Measurements from ENCODE around the gene DDX52. TPM values are rescaled to one million over a fixed set of nuclear protein-coding genes. Genes with fewer than 3 reads are reported as not detected.
A peak's percentile ranks its signal among the peaks of the same experiment; 100 is the strongest.

Gene DDX52
- total RNA-seq, 2 experiments from 2014 or later, result 28.2 to 28.6 TPM

DNA sequence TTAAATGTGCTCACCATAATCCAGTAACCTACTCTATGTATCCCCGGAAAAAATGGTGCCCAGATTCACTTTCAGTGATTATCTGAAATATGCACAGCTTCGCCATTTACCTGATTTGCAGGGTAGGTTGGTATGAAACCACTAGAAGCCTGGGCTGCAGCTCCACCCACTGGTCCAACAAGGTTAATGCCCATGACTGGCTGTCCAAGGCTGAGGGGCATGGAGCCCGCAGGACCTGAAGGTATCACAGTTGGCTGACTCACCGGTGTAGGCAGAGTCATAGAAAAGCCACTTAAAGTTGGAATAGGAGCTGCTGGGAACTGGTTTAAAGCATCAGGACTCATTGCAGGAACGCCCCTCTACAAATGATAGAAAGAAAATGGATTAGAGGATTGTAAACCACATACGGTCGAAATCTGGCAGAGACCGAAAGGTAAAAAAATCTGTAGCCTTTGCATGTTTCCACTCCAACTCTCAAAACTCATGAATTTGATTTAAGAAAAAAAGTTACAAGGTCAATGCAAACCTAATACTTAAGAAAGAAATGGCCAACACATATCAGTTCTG, 72.6 kb downstream of the DDX52 start:
- no peak overlapping the region for H3K27ac Mint-ChIP-seq
- H3K36me3 Mint-ChIP-seq (ENCODE audit: low read depth), result peaks cover 66% of the 10 kb centered on the region
- ATAC-seq, result no peak
- no peaks in the 10 kb centered on the region for H3K4me1 Mint-ChIP-seq (ENCODE audit: low read depth)
- H3K4me3 Mint-ChIP-seq, result no peak overlapping the region
- no peaks in the 10 kb centered on the region for H3K27me3 Mint-ChIP-seq (ENCODE audit: low read depth)
- H3K9me3 Mint-ChIP-seq (ENCODE audit: insufficient read depth), result no peaks in the 10 kb centered on the region
- ChIA-PET POLR2A (interaction anchor here (0.7 kb wide), 1 partner anchor 36 kb away, joined by 3 read pairs; no protein-coding TSS in a partner anchor), CTCF (interaction anchor here (1.6 to 2.7 kb wide), 4 partner anchors 12 to 220 kb away, joined by 3 to 14 read pairs (median 5); partner anchors contain the start of gene SYNRG)
- peak; percentile 36 for DNase-seq

DNA sequence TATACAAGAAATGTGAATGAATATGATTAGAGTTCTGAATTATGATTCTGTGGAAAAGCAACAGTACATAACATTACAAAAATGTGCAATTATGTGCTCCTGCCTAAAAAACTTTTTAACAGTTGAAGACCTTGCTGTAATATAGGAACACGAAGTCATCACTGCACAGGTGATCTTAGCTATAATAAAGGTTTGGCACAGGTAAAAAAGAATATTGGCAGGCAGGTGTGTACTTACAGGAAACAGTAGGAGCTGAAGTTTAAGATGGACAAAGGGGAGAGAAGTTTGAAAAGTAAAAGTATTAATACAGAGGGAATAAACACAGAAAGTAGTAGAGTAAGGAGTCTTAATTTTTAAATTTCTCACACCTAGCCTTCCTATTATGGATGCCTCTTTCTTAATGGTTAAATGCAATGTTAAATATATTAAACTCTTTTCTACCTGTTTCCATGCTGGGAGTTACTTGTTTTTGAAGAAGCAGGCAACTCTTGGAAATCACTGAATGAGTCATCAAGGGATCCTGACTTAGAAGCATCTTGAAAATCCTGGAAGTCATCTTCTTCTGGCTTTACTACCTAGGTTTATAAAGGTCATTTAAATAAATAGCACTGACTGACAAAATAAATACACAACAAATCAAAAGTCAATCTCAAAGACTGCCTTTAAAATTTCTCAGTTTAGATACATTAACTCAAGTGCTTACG, 74.7 kb downstream of the DDX52 start:
- ChIA-PET POLR2A (interaction anchor here (0.6 kb wide), 1 partner anchor 32 kb away, joined by 3 read pairs; no protein-coding TSS in a partner anchor), CTCF (interaction anchor here (1.5 to 2.7 kb wide), 5 partner anchors 11 to 195 kb away, joined by 4 to 14 read pairs (median 5); partner anchors contain the start of gene SYNRG)
- Mint-ChIP-seq H3K27me3 (ENCODE audit: low read depth) (no peaks in the 10 kb centered on the region), H3K4me1 (ENCODE audit: low read depth) (no peaks in the 10 kb centered on the region), H3K4me3 (no peak overlapping the region), H3K27ac (no peak overlapping the region), H3K36me3 (ENCODE audit: low read depth) (peaks cover 65% of the 10 kb centered on the region), H3K9me3 (ENCODE audit: insufficient read depth) (no peaks in the 10 kb centered on the region)
- no peak for ATAC-seq
- no peak for DNase-seq

DNA sequence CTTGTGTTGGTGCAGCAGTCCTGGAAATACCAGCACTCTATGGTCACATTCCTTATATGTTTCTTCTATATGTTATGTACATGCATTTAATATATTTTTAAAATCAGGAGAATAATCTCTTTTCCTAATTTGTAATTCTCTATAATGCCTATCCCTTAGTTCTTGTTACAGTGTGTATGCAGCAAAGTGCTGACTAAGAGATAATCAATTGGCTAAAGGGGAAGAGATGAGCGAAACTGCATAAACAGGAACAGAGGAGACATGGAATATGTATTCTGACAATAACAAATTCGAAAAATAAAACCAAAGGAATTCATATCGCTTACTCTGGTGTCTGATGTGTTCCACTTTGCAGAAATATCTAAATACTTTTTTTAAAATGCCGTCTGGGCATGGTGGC, 75.7 kb downstream of the DDX52 start:
- Mint-ChIP-seq H3K27ac (no peak overlapping the region), H3K9me3 (ENCODE audit: insufficient read depth) (no peaks in the 10 kb centered on the region), H3K36me3 (ENCODE audit: low read depth) (peaks cover 59% of the 10 kb centered on the region), H3K4me3 (no peak overlapping the region), H3K27me3 (ENCODE audit: low read depth) (no peaks in the 10 kb centered on the region), H3K4me1 (ENCODE audit: low read depth) (no peaks in the 10 kb centered on the region)
- ATAC-seq (no peak), DNase-seq (no peak)
- POLR2A ChIA-PET, result interaction anchor here (0.7 kb wide), 1 partner anchor 248 kb away, joined by 3 read pairs; no protein-coding TSS in a partner anchor
- CTCF ChIA-PET, result no interaction called here

DNA sequence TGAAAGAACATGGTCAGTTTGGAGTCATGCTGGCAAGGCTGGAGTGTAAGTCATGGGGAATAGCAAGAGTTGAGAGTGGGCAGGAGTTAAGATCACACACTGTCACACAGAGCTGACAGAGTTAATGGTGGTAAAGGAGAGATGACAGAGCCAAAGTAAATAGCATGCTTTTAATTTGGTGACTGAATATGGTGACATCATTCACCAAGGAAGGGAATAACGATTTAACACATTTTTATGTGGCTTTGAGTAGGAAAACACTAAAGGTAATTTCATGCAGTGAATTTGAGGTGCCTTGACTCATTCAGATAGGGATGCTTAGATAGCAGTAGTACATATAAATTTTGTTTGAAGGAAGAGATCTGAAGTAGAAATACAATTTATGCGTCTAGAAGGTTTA, 76.1 kb downstream of the DDX52 start:
- CTCF ChIA-PET, result no interaction called here
- Mint-ChIP-seq H3K4me1 (ENCODE audit: low read depth) (no peaks in the 10 kb centered on the region), H3K9me3 (ENCODE audit: insufficient read depth) (no peaks in the 10 kb centered on the region), H3K36me3 (ENCODE audit: low read depth) (peaks cover 61% of the 10 kb centered on the region), H3K4me3 (no peak overlapping the region), H3K27ac (peak overlapping the region; percentile 41), H3K27me3 (ENCODE audit: low read depth) (no peaks in the 10 kb centered on the region)
- ATAC-seq (no peak), DNase-seq (no peak)
- POLR2A ChIA-PET, result interaction anchor here (0.7 kb wide), 1 partner anchor 248 kb away, joined by 3 read pairs; no protein-coding TSS in a partner anchor

DNA sequence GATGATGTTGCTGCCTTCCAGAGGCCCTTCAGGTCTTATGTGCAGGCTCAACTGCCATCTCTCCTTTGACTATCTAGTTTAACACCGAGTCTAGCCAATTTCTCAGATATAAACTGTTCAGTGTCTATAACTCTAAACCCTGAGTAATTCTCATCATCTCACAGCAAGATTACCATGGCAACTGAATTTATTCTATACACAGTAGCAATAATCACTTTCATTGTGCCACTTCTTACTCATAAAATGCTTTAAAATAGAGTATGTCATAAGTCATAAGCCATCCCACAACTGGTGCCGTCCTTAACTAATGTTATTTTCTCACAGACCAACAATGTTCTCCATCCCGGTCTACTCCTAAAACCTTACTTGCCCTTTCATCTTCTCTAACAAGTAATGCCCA, 79.0 kb downstream of the DDX52 start:
- peaks cover 61% of the 10 kb centered on the region for H3K36me3 Mint-ChIP-seq (ENCODE audit: low read depth)
- DNase-seq, result no peak

DNA sequence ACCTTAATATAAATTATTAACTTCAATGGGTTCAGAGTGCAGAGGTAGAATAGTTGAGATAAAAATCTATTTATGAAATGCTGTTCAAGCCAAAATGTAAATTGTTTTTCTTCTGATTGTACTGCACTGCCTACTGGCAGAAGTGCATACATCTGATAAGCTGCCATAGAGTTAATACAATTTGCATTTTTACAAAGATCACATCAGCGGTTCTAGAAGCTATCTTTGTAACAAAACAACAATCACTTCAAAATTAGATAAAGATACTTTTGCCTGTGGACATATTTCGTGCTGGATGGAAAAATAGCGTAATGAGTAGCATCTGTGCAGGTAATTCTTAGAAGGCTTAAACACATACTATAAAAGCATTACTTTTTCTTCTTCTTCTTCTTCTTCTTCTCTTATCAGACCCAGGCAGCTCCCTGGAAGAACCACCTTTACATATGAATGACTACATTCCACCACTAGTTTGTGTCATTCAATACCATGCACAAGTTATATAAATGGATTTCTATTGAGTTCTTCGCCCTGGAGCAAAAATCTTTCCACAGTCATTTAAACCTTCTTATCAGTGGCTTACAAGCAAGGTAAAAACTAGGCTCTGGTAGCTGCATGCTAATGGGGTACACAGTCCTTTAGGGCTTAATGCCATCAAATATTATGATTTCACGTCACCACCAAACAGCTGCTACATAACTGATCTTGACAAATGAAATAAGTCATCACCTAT, 81.1 kb downstream of the DDX52 start:
- Mint-ChIP-seq H3K9me3 (ENCODE audit: insufficient read depth) (no peaks in the 10 kb centered on the region), H3K4me3 (no peak overlapping the region), H3K27ac (no peak overlapping the region), H3K36me3 (ENCODE audit: low read depth) (peaks cover 60% of the 10 kb centered on the region), H3K27me3 (ENCODE audit: low read depth) (no peaks in the 10 kb centered on the region), H3K4me1 (ENCODE audit: low read depth) (no peaks in the 10 kb centered on the region)
- ATAC-seq (no peak), DNase-seq (no peak)
- ChIA-PET POLR2A (no interaction called here), CTCF (no interaction called here)

More for the DNA sequence above, 79.0 kb downstream of the DDX52 start:
- H3K27ac Mint-ChIP-seq, result no peak overlapping the region
- H3K9me3 Mint-ChIP-seq (ENCODE audit: insufficient read depth), result no peaks in the 10 kb centered on the region
- H3K4me1 Mint-ChIP-seq (ENCODE audit: low read depth), result no peaks in the 10 kb centered on the region
- no peaks in the 10 kb centered on the region for H3K27me3 Mint-ChIP-seq (ENCODE audit: low read depth)
- no peak overlapping the region for H3K4me3 Mint-ChIP-seq
- ChIA-PET POLR2A (no interaction called here), CTCF (no interaction called here)
- ATAC-seq, result no peak

Small RNA genes lying within 50 kb of the gene (microRNA-seq; reads per million reads assigned to microRNA genes)
- 2.3 reads per million for gene MIR378J

Other genes with a start within 250 kb of the DDX52 start
- 10 to 100 TPM; 58.9 to 64.0 TPM for gene ACACA, start 236.6 kb downstream of the DDX52 start, total RNA-seq
- gene TADA2A, start 236.6 kb downstream of the DDX52 start, total RNA-seq, result 10 to 100 TPM; 35.3 to 40.6 TPM
- 10 to 100 TPM; 11.4 to 12.0 TPM for gene DUSP14, start 153.6 kb downstream of the DDX52 start, total RNA-seq
- gene SYNRG, start 34.0 kb downstream of the DDX52 start, total RNA-seq, result 100 to 1,000 TPM in 1 of 2 experiments, 10 to 100 TPM in 1; 97.4 to 105 TPM
- not detected for gene HNF1B, start 101.6 kb upstream of the DDX52 start, total RNA-seq